SU-DHL-6 (cell line): ENCODE data around the gene DCAF7.

Experiments used
- H2AFZ ChIP-seq: fragments of 200-600 bp; sonication (generic); 2 replicates; pipeline ENCODE4 v1.6.1; 2014; ENCODE audit warnings: low read depth, mild to moderate bottlenecking, moderate library complexity, mixed read lengths, antibody characterized with exemption, low read length; ENCODE audit not compliant: severe bottlenecking
- H3F3A ChIP-seq: fragments of 200-600 bp; shearing (Covaris generic); 2 replicates; pipeline ENCODE4 v1.6.0; 2016; ENCODE audit warnings: antibody characterized with exemption, mild to moderate bottlenecking; ENCODE audit not compliant: insufficient read depth
- H3K27ac ChIP-seq: fragments of 200-600 bp; sonication (generic); 2 replicates; pipeline ENCODE4 v1.5.1; 2016; ENCODE audit warnings: low read depth, mild to moderate bottlenecking, low read length, moderate library complexity, mixed read lengths
- H3K27me3 ChIP-seq: fragments of 200-600 bp; sonication (generic), shearing (Covaris generic); 2 replicates; pipeline ENCODE4 v1.6.0; 2014; ENCODE audit warnings: mild to moderate bottlenecking, low read length
- H3K36me3 ChIP-seq: fragments of 200-600 bp; sonication (generic); 2 replicates; pipeline ENCODE4 v1.6.1; 2014; ENCODE audit warnings: mild to moderate bottlenecking, low read length, mixed read lengths
- H3K4me2 ChIP-seq: fragments of 300-600, 200-600 bp; shearing (Covaris generic), sonication (generic); 2 replicates; pipeline ENCODE4 v1.6.0; 2014; ENCODE audit warnings: low read length, low read depth, mild to moderate bottlenecking; ENCODE audit not compliant: poor library complexity, severe bottlenecking
- H3K4me3 ChIP-seq: fragments of 200-600 bp; sonication (generic); 2 replicates; pipeline ENCODE4 v1.5.1; 2014; ENCODE audit warnings: antibody characterized with exemption, low read length, mild to moderate bottlenecking, mixed read lengths; ENCODE audit not compliant: insufficient read depth, poor library complexity, severe bottlenecking
- H3K79me2 ChIP-seq: fragments of 200-600 bp; sonication (generic); 2 replicates; pipeline ENCODE4 v1.6.1; 2014; ENCODE audit warnings: mild to moderate bottlenecking, low read length, moderate library complexity; ENCODE audit not compliant: insufficient read depth
- H3K9ac ChIP-seq: fragments of 200-600 bp; sonication (generic); 2 replicates; pipeline ENCODE4 v1.7.0; 2014; ENCODE audit warnings: mild to moderate bottlenecking, low read length
- H3K9me2 ChIP-seq: fragments of 200-600 bp; sonication (generic); replicated peaks from 2 replicates; pipeline ENCODE4 v1.6.1; 2014; ENCODE audit warnings: low read length; ENCODE audit not compliant: insufficient read depth
- H3K9me3 ChIP-seq: fragments of 200-600 bp; sonication (generic); 2 replicates; pipeline ENCODE4 v1.6.1; 2014; ENCODE audit warnings: low read length, mixed read lengths; ENCODE audit not compliant: insufficient read depth
- H4K20me1 ChIP-seq: fragments of 200-600 bp; sonication (generic); 2 replicates; pipeline ENCODE4 v1.6.1; 2014; ENCODE audit warnings: low read depth, mild to moderate bottlenecking, antibody characterized with exemption, low read length, moderate library complexity, mixed read lengths
- EZH2phosphoT487 ChIP-seq: fragments of 200-600 bp; sonication (generic), shearing (Covaris generic); conservative IDR thresholded peaks from 2 replicates; pipeline ENCODE4 v1.6.1; 2018; ENCODE audit warnings: mild to moderate bottlenecking, antibody characterized with exemption, low read length, moderate library complexity, mixed read lengths
- TF ChIP-seq, protein P1 (sequence below): fragments of 200-600 bp; sonication (generic); IDR thresholded peaks from one replicate; pipeline ENCODE4 v1.5.1; 2017; ENCODE audit warnings: antibody characterized with exemption, mild to moderate bottlenecking, low read length, moderate library complexity; ENCODE audit not compliant: insufficient read depth, poor library complexity, severe bottlenecking

The DCAF7 gene

DNA sequence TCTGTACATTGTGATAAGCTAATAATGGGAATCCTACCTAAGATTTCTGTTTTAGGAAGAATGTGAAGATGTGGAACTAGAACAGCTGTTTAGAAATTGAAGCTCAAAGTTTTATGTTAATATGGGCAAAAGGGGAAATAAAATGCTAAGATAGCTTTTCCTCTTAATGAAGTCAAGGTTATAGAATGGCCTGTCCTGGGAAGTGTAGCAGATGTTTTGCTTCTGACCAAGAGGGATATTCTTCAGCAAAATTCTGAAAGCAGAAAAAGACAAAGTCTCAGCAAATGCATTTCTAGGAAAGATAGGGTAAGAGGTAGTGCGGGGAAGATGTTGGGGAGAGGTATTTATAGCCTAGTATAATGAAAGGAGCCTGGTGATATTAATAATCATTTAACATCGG, 85.0 kb downstream of the DCAF7 start:
- no peak overlapping the region for H3K4me3 ChIP-seq
- TF ChIP-seq, protein P1, sequence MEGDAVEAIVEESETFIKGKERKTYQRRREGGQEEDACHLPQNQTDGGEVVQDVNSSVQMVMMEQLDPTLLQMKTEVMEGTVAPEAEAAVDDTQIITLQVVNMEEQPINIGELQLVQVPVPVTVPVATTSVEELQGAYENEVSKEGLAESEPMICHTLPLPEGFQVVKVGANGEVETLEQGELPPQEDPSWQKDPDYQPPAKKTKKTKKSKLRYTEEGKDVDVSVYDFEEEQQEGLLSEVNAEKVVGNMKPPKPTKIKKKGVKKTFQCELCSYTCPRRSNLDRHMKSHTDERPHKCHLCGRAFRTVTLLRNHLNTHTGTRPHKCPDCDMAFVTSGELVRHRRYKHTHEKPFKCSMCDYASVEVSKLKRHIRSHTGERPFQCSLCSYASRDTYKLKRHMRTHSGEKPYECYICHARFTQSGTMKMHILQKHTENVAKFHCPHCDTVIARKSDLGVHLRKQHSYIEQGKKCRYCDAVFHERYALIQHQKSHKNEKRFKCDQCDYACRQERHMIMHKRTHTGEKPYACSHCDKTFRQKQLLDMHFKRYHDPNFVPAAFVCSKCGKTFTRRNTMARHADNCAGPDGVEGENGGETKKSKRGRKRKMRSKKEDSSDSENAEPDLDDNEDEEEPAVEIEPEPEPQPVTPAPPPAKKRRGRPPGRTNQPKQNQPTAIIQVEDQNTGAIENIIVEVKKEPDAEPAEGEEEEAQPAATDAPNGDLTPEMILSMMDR, result no peak
- TF ChIP-seq EZH2phosphoT487, result no peak
- no peaks in the 10 kb centered on the region for H3K27me3 ChIP-seq
- no peaks in the 10 kb centered on the region for H3K9me2 ChIP-seq
- no peaks in the 10 kb centered on the region for H3F3A ChIP-seq
- H3K79me2 ChIP-seq, result no peaks in the 10 kb centered on the region
- H3K9ac ChIP-seq, result no peak overlapping the region
- H2AFZ ChIP-seq, result no peak overlapping the region
- H3K4me2 ChIP-seq, result no peak overlapping the region
- no peaks in the 10 kb centered on the region for H3K9me3 ChIP-seq
- no peaks in the 10 kb centered on the region for H4K20me1 ChIP-seq
- no peaks in the 10 kb centered on the region for H3K36me3 ChIP-seq
- H3K27ac ChIP-seq, result no peak overlapping the region

DNA sequence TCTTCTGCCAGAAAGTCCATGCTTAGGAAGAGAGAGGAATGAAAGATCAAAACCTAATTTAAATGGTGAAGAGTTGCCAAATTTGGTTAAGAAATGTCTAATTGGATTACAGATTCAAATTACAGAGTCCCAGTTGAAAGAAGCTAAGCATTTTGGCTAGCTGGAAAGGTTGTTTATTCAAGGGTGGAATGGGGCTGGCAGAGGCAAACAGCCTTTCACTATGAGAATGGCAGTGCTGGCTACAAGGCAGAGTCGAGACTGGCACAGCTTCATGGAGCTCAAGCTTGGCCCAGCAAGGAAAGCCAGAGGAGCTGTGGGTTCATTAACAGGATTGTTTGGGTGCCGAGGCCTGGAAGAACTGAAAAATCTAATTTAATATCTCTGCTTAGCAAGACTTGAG, 85.5 kb downstream of the DCAF7 start:
- H3K4me2 ChIP-seq, result no peak overlapping the region
- no peaks in the 10 kb centered on the region for H3F3A ChIP-seq
- no peak overlapping the region for H3K4me3 ChIP-seq
- no peaks in the 10 kb centered on the region for H3K79me2 ChIP-seq
- no peaks in the 10 kb centered on the region for H3K9me2 ChIP-seq
- no peak overlapping the region for H3K27ac ChIP-seq
- H4K20me1 ChIP-seq, result no peaks in the 10 kb centered on the region
- H3K9me3 ChIP-seq, result no peaks in the 10 kb centered on the region
- no peak overlapping the region for H2AFZ ChIP-seq
- H3K27me3 ChIP-seq, result no peaks in the 10 kb centered on the region
- H3K36me3 ChIP-seq, result no peaks in the 10 kb centered on the region
- TF ChIP-seq EZH2phosphoT487, result no peak
- TF ChIP-seq, protein P1, result no peak
- no peak overlapping the region for H3K9ac ChIP-seq

DNA sequence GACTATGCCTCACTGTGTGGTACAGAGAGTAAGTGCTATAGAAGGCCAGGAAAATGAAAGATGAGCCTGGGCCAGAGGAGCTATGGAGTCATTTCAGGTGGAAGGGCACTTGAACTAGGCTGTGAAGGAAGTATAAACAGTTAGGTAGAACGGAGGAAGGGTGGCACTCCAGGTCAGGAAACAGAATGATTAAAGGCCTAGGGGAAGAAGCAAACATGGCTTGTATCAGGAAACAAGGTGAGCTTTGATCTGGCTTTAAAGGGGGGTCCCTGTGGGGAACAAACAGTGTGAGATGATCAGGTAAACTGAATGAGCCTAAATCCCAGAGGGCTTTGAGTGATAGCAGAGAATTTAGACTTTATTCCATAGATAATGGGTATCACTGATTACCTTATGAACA, 88.8 kb downstream of the DCAF7 start:
- H2AFZ ChIP-seq, result no peak overlapping the region
- no peaks in the 10 kb centered on the region for H3K9me3 ChIP-seq
- H3K27ac ChIP-seq, result no peak overlapping the region
- no peak overlapping the region for H3K4me2 ChIP-seq
- H3K79me2 ChIP-seq, result no peaks in the 10 kb centered on the region
- H3K9ac ChIP-seq, result no peak overlapping the region
- H3K27me3 ChIP-seq, result no peaks in the 10 kb centered on the region
- no peaks in the 10 kb centered on the region for H4K20me1 ChIP-seq
- no peak overlapping the region for H3K4me3 ChIP-seq
- no peaks in the 10 kb centered on the region for H3K36me3 ChIP-seq
- H3K9me2 ChIP-seq, result no peaks in the 10 kb centered on the region
- no peaks in the 10 kb centered on the region for H3F3A ChIP-seq
- TF ChIP-seq, protein P1, result no peak
- no peak for TF ChIP-seq EZH2phosphoT487
